HG03378 (cell line): ENCODE data around the gene HUNK.
"Not testable (repeated sequence)": the region's sequence is repeated elsewhere in the genome, so short reads cannot be mapped to it uniquely, and the experiment has no call there.

Experiments used
- ATAC-seq: cut with Tn5 transposase; IDR thresholded peaks from one replicate; pipeline ENCODE4 v1.9.1; 2021; ENCODE audit warnings: mild to moderate bottlenecking, moderate library complexity; ENCODE audit not compliant: unreplicated experiment

HUNK gene

DNA sequence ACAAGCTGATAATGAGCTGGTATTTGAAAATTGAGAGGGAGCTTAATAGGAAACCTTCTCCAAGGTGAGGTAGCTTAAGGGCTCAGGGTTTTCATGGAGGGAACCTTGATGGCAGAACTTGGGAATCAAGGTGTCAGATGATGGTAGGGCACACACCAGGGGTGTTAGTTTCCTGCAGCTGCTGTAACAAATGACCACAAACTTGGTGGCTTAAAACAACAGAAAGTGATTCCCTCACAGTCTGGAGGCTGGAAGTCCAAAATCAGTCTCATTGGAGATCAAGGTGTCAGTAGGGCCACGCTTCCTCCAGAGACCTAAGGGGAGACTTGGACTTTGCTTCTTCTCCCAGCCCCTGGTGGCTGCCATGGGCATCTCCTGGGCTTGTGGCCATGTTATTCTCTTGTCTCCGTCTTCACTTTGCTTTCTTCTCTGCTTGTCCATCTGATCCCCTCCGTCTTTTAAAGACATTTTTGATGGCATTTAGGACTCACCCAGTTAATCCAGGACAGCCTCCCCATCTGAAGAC is 45.5 kb downstream of the HUNK start:
- ATAC-seq, result no peak

DNA sequence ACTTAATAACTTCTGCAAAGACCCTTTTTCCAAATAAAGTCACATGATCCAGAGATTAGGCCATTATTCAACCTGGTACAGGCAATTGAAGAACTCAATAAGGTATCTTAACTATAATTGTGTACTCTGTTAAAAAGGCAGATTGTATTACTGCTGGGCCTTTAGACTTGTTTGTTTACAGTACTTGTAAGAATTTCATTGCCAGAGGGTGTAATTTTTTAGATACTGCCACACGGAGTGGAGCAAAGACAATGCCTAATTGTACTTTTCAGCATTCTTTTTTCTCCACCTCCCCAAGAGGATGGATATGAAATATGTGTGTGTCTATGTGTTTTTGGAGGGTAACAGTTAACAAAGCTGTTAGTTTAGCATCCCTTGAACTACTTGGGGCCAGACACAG is 47.5 kb downstream of the HUNK start:
- no peak for ATAC-seq

DNA sequence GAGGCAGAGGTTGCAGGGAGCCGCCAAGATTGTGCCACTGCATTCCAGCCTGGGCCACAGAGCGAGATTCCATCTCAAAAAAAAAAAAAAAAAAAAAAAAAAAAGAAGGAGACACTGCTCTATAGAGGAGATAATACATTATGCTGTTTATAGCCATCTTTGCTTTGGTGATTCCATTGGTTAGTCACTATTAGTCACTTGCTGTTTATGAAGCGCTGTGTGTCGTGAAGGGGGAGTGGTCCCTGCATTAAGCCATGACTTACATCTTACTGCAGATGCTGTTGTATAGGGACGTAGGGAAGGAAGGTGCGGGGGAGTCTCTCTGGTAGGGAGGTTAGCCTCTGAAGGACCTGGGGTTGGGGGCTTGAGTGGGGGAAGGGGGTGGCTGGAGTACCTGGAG is 48.3 kb downstream of the HUNK start:
- no peak for ATAC-seq

DNA sequence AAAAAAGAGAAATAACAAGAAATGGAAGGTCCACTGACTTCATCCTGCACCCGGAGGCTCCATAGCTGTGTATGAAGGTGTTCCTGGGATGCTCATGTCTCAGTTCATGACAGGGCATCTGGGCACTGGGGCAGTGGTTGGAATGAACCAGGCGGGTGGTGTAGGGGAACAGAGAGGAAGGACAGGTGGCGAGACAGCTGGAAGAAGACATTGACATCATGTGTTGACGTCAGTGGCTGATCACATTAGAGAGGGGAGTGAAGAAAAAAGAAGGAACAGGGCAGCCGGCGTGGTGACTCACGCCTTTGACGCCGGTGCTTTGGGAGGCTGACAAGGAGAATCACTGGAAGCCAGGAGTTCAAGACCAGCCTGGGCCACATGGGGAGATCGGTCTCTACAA is 50.1 kb downstream of the HUNK start:
- no peak for ATAC-seq

DNA sequence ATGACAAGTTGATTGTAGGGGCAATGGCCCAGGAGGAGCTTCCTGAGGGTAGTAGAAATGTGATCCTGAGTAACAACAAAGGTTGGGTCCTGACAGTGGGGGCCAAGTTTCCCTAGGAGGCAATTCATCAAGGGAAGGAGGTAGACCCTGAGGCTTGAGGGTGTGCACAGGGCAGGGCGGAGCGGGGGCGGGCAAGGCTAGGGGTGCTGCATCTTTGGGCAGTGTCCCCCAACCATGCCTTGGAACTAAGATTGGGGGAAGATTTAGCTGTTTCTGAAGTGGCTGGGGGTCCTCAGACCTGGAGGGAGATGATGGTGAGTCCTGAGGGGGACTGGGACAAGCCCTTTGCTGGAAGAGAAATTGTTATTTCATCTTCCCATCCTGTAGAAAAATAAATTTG is 50.9 kb downstream of the HUNK start:
- no peak for ATAC-seq

DNA sequence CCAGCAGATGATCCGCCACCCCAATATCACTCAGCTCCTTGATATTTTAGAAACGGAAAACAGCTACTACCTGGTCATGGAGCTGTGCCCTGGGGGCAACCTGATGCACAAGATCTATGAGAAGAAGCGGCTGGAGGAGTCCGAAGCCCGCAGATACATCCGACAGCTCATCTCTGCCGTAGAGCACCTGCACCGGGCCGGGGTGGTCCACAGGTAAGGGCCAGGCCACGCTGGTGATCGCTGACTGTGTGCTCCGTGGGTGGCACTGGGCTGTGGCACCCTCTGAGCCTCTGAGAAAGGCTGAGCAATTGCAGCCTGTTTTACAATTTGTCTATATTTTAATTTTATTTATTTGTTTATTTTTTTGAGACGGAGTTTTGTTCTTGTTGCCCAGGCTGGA is 51.7 kb downstream of the HUNK start:
- no peak for ATAC-seq

DNA sequence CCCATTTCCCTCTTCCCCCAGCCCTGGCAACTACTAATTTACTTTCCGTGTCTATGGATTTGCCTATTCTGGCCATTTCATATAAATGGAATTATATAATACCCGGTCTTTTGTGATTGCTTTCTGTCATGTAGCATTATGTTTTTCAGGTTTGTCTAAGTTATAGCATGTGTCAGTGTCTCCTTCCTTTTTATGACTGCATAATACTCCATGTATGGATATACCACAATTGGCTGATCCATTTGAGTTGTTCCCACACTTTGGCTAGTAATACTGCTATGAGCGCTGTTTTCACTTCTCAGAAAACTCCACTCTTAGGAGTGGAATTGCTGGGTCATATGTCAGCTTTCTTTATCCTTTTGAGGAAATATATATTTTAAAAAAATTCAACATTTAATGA is 53.7 kb downstream of the HUNK start:
- no peak for ATAC-seq

DNA sequence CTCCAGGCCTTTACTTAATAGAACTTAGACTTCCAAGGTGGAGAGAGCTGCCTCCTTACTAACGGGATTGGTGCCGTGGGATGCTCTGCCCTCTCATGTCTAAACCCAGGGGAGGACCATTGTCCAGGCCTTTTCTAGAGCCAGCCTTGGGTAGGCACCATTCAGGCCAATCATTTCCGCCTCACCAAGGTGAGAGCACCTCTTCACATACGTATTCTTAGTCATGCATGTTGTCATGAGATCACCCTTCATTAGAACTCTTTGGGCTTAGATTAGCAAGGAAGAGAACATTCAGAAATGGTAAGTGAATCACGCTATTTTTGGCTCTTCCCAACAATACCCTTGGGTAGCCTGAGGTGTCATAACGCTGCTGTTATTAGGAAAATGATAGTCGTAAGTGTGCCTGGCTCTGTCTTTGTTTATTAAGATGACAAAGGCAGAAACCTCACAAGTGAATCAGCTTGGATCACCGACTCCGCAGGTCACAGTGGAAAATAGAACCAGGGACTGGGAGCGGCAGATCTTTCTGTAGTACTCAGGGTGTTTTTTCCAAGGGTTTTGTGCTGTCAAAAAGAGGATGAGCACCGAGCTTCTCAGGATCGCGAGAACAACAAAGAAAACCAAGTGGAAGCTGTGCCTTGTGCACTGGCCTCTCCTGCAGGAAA is 55.0 kb downstream of the HUNK start:
- ATAC-seq, result no peak

DNA sequence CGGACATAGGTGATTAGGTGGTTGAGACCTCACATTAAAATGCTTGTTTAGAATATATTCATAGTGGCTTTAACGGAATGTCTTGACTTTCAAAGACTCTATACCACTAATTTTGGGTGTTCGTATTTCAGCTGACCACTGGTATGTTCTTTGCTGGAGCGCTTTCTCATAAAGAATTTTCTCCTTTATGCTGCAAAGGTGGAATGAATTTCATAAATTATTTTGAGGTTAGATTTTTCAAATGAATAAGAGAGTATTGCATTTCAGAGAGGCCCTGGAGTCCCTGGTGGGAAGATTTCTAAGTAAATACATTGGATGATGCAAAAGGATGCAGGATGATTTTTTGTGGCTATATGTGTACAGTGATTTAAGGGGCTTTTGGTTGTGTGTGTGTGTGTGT is 55.8 kb downstream of the HUNK start:
- ATAC-seq, result no peak

DNA sequence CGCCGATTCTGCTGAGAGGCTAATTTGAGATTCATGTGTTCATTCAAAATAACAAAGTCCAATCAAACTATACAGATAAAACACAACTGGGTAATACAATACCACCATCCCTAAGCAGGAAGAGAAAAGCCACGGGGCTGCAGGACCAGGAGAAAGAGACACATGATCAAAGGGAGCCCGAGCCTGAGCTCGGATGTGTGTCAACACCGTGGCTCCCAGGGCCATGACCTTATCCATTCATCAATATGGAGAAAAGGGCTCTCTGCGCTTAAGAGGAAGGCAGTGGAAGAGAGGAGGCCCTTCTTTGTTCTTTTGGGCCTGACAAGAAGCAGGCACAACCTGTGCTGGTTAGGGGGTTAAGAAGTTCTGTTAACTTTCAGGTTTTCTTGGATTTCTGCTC is 56.7 kb downstream of the HUNK start:
- no peak for ATAC-seq

DNA sequence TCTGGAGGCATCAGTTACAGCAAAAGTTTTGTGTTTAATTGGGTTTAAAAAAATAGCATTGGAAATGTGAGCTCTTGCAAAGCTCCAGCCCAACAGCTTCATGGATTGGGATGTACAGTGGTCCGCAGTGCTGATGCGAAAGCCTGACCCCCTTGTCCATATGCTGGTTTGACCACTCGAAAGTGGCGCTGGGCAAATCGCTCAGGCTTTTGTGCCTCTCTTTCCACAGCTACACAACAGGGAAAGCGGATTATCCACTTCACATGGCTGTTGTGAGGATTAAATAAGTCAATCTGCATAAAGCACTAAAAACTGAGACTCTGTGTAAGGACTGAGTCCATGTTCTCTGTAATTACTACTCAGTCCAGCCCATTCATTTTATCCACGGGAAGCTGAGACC is 57.2 kb downstream of the HUNK start:
- ATAC-seq, result no peak

DNA sequence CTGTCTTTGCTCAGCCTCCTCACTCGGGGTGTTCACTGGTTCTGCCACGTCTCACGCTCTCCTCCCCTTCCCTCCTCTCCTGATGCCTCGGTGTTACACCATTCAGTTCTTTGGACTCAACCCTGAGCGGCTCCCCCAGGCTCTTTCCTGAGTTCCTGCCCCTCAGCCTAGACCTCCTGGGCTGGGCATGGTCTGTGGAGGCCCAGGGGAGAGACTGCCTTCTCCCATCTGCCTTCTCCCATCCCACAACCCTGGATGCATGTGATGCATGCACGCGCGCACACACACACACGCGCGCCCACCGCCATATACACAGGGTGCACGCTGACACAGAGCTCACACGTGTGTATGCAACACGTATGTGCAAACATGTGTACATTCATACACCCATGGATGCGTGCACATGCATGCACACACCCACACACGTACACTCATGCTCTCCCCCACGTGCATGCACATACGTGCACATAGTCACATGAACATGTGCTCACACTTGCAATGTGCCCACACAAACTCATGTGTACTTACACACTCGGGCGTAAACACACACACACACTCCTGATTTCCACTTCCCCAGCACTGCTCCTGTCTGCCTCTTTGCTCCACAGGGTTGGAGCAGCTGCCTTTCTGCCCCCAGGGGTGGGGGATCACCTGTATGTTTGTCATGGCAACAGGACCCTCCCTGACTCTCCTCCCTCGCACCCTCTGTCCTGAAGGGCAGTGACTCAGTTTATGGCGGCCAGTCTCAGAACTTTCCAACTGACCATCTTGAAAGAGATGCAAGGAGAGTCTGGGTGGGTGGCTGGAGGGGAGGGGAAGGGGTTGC is 59.0 kb downstream of the HUNK start:
- ATAC-seq, result no peak

DNA sequence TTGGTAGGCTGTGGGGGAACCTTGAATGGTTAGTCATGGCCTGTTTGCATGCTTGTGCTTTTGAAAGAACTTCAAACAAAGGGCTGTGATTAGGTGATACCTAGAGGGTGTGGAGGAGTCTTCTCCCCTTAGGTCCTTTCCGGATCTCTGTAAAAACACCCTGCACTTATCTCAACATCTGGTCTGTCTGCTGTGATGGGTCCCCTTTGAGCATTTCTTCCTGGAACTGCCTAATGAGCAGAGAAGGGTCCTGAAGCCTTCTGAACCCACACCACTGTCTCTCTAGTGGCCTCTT is 59.6 kb downstream of the HUNK start:
- ATAC-seq, result no peak

DNA sequence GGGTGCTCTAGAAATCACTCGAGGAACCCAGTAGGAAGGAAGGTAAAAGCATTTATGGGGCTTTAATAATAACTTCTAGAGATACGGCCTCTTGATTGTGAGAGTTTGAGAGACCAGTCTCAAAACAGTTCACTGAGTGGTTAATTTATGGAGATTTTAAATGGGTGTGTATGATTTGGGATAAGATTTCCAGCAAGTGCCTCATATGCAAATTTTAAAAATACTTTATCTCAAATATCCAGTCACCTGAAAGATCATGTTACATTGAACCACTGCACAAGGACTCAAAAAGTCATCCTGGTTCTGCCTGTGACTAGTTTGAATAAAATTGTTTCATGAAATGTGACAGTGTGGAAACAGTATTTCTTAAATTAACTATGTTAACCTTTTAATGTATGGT is 64.5 kb downstream of the HUNK start:
- ATAC-seq, result no peak

DNA sequence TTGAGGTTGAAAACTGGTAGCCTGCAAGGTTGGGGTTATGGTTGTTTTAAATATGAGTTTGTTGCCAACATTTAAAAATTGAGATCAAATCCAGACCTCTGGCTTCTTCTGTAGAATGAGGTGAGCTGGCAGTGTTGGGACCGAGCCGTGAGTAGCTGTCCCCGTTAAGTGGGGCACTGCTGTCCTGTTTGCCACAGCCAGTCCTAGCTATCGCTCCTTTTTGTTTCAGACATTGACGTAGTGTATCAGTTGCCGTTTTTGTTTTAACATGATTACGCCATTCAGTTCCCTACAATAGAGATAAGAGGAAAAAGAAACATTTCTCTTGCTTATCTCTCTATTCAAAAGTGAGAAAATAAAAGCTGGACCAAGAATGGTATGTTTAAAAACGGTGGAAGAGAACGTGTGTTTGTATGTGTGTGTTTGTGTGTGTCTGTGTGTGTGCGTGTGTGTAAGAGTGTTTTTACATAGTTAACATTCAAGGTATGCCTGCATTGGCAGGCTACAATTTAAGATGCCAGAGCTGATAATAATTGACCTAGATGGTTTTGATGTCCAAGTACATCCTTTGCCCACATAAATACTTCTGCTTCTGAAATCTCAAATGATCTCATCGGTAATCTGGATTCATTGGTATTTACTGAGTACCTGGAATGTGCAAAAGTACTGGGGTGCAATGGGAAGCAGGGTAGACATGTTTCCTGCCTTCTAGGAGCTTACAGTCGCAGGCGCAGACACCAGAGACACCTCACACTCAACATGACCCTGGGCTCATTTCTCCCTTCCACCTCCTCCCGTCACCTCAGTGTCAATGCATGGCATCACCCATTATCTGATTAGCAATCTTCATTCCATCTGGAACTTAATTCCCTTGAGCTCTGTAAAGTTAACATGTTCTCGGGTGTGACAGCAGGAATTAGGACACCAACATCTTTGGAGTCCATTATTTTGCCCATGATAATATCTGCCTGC is 65.8 kb downstream of the HUNK start:
- ATAC-seq, result no peak

DNA sequence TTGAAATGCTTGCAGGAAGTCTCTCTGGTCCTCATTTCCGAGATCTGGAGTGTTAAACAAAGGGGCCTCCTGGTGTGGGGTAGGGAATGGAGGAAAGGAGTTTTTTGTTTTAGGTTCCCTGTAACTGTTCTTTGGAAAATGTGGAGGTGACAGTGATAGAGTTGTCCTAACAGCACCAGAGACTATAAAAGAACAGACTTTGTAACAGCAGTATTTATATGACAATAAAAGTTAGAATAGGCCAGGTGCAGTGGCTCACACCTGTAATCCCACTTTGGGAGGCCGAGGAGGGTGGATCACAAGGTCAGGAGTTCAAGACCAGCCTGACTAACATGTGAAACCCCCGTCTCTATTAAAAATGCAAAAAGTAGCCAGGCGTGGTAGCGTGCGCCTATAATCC is 68.9 kb downstream of the HUNK start:
- ATAC-seq, result no peak

DNA sequence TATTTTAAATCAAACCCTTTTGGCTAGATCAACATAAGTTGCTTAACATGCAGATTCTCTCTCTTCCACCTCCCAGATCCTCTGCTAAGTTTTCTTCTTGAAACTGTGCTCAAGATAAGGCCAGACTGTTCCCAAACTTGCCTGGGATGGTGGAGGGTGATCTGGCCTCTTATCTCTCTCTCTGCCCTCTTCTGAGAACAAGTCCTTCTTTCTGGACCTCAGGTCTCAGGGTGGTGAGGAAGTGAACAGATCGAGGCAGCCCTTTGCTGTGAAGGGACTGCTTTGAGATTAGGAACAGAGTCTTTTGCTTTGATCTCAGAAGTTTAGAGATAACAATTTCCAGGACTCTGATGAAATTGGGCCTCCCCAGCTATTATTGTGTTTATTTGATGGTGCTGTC is 70.7 kb downstream of the HUNK start:
- ATAC-seq, result no peak

DNA sequence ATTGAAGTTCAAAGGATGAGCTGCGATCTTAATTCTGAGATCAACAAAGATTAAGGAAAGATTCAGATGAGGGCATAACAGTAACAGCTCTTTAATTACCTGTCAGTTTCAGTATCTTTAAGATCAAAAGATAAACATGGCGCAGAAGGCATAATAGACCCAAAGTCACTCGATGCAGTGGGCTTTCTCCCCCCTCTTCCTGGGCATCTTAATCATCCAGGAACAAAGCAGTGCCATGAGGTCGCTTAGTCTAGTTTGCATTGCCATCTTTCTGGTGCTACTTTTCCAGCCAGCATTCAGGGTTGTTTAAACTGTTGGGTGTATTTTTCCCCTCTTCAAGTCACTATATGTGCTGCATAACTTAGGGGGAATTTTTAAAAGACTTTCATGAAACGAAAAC is 72.3 kb downstream of the HUNK start:
- no peak for ATAC-seq

DNA sequence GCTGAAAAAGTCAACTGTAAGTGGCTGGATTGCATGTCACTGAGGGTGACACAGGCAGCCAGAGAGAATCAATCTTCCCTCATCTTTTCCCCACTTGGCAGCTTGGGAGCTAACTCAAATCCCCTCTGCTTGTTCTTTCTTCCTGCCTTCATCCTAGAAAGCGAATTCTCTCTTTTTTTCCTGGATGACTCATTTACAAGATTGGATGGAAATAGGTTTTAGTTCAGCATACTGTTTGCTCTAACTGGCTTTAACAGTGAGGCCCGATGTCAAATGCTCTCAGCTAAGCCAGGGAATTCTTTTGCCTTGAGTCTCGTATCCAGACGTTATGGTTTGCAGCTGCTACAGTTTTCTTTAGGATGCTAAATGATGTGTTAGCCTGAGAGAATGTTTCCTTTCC is 72.7 kb downstream of the HUNK start:
- no peak for ATAC-seq

DNA sequence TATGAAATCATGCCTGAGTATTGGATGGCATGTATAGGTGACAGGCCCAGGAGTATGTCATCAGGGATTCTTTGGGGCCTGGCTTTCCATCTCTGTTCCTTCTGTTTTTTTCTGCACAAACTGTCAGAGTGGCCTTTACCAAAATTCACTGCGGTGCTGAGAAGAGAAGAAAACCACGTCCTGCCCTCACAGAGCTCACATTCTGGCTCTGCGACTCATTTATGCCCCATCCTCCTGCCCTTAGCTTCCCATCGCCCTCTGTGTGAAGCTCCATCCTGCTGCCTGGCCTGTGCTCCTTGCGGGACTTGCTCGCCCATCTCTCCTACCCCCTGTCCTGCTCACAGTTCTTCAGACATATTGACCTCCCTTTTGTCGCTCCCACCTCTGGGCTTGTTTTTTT is 73.4 kb downstream of the HUNK start:
- ATAC-seq, result no peak

DNA sequence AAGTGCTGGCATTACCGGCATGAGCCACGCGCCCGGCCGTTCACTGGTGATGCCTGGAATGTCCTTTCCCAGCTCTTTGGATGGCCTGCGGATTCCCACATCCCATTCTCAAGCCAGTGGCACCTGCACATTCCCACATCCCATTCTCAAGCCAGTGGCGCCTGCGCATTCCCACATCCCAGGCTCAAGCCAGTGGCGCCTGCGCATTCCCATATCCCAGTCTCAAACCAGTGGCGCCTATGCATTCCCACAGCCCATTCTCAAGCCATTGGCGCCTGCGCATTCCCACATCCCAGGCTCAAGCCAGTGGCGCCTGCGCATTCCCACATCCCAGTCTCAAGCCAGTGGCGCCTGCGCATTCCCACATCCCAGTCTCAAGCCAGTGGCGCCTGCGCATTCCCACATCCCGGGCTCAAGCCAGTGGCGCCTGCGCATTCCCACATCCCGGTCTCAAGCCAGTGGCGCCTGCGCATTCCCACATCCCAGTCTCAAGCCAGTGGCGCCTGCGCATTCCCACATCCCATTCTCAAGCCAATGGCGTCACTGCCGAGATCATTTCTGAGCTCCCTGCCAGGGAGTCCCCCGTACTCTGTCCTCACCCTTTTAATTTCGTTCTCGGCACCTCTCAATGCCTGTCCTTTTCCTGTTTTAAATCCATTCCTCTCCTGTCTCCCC is 74.2 kb downstream of the HUNK start:
- not testable (repeated sequence) for ATAC-seq
